DOHH2 (cell line): ENCODE results near the gene HTR3A.

Source experiments
- CTCF ChIP-seq: fragments of 200-600 bp; sonication (generic); IDR thresholded peaks from one replicate; pipeline ENCODE4 v1.5.1; 2014; ENCODE audit warnings: antibody characterized with exemption, mild to moderate bottlenecking, low read depth, low read length; ENCODE audit not compliant: poor library complexity, severe bottlenecking
- EZH2phosphoT487 ChIP-seq: fragments of 200-600 bp; sonication (generic); IDR thresholded peaks from 2 replicates; pipeline ENCODE4 v1.6.1; 2017; ENCODE audit warnings: borderline replicate concordance, mild to moderate bottlenecking, antibody characterized with exemption, low read length, moderate library complexity, mixed read lengths

- no peak for TF ChIP-seq CTCF
- no peak for TF ChIP-seq EZH2phosphoT487
Observed at GRCh38 chr11:114027391-114027790, 52.5 kb downstream of the HTR3A start.
